ENCODE data around the gene SUN2. TPM values are rescaled to one million over a fixed set of nuclear protein-coding genes. Genes with fewer than 3 reads are reported as not detected.
"Not testable (repeated sequence)": the region's sequence is repeated elsewhere in the genome, so short reads cannot be mapped to it uniquely, and the experiment has no call there.

Gene SUN2
- 472 and 473 TPM in 2 replicates for total RNA-seq

GRCh38 chr22:38755911-38756532, at the start of gene SUN2:
Gene SUN2 (minus strand): TSS chr22:38755998. CDS start chr22:38752628, 3,370 bp downstream.
- intact Hi-C loops (cut with micrococcal nuclease): loop anchor here (2.0 to 5.0 kb wide), 4 partner anchors 23 to 561 kb away; partner anchors contain the start of genes DNAL4 and RPL3

GRCh38 chr22:38805041-38805593, 49.3 kb upstream of the SUN2 start:
- intact Hi-C loops (cut with micrococcal nuclease): not testable (repeated sequence)

GRCh38 chr22:38802671-38803121, 46.9 kb upstream of the SUN2 start:
- intact Hi-C loops (cut with micrococcal nuclease): no loop called here

GRCh38 chr22:38799265-38800002, 43.6 kb upstream of the SUN2 start:
- intact Hi-C loops (cut with micrococcal nuclease): no loop called here

GRCh38 chr22:38798496-38798895, 42.7 kb upstream of the SUN2 start:
- intact Hi-C loops (cut with micrococcal nuclease): no loop called here

GRCh38 chr22:38796262-38796957, 40.6 kb upstream of the SUN2 start:
- intact Hi-C loops (cut with micrococcal nuclease): no loop called here

- intact Hi-C loops (cut with micrococcal nuclease): no loop called here
Measured at GRCh38 chr22:38795569-38795968, 39.8 kb upstream of the SUN2 start.

GRCh38 chr22:38793721-38794466, 38.1 kb upstream of the SUN2 start, which contains the start of gene DNAL4:
Gene DNAL4 (minus strand): TSS chr22:38794143. CDS start chr22:38782731, 11,412 bp downstream.
- intact Hi-C loops (cut with micrococcal nuclease): loop anchor here (5.0 kb wide), 1 partner anchor 37 kb away; the partner anchor contains the start of gene SUN2

- intact Hi-C loops (cut with micrococcal nuclease): loop anchor here (5.0 kb wide), 1 partner anchor 36 kb away; the partner anchor contains the start of gene SUN2
Measured at GRCh38 chr22:38793317-38793716, 37.5 kb upstream of the SUN2 start.

GRCh38 chr22:38792833-38793232, 37.0 kb upstream of the SUN2 start:
- intact Hi-C loops (cut with micrococcal nuclease): loop anchor here (5.0 kb wide), 1 partner anchor 36 kb away; the partner anchor contains the start of gene SUN2

- intact Hi-C loops (cut with micrococcal nuclease): loop anchor here (5.0 kb wide), 1 partner anchor 32 kb away; the partner anchor contains the start of gene SUN2
Measured at GRCh38 chr22:38789606-38790005, 33.8 kb upstream of the SUN2 start.

- intact Hi-C loops (cut with micrococcal nuclease): no loop called here
Measured at GRCh38 chr22:38788846-38789245, 33.0 kb upstream of the SUN2 start.

GRCh38 chr22:38788021-38788816, 32.4 kb upstream of the SUN2 start:
- intact Hi-C loops (cut with micrococcal nuclease): no loop called here

- intact Hi-C loops (cut with micrococcal nuclease): no loop called here
Measured at GRCh38 chr22:38786631-38787030, 30.8 kb upstream of the SUN2 start.

GRCh38 chr22:38784856-38785255, 29.1 kb upstream of the SUN2 start:
- intact Hi-C loops (cut with micrococcal nuclease): no loop called here

GRCh38 chr22:38784035-38784434, 28.2 kb upstream of the SUN2 start:
- intact Hi-C loops (cut with micrococcal nuclease): no loop called here

- intact Hi-C loops (cut with micrococcal nuclease): no loop called here
Measured at GRCh38 chr22:38783095-38783615, 27.4 kb upstream of the SUN2 start.

GRCh38 chr22:38782402-38783094, 26.8 kb upstream of the SUN2 start:
- intact Hi-C loops (cut with micrococcal nuclease): no loop called here

GRCh38 chr22:38781033-38781432, 25.2 kb upstream of the SUN2 start:
- intact Hi-C loops (cut with micrococcal nuclease): no loop called here
